Esophagus squamous epithelium (tissue), 4 donors: ENCODE measurements around the gene MCC.

Experiments
- POLR2A ChIP-seq, 4 donors: fragments of 450-650 bp; IDR thresholded peaks; one replicate each; pipeline ENCODE4 v1.6.1; 2017; ENCODE audit warnings: antibody characterized with exemption in 4 of 4, mild to moderate bottlenecking in 4 of 4, moderate library complexity in 3 of 4
- TF ChIP-seq, protein P1 (sequence below), 6 experiments: fragments of 450-650 bp in 4 of 6; fragments of 200-600 bp in 2 of 6; sonication (generic) in 2 of 6; IDR thresholded peaks; one replicate each; pipeline ENCODE4 v1.5.1; 2016 to 2019; ENCODE audit warnings: antibody characterized with exemption in 6 of 6, mild to moderate bottlenecking in 4 of 6, moderate library complexity in 4 of 6

DNA sequence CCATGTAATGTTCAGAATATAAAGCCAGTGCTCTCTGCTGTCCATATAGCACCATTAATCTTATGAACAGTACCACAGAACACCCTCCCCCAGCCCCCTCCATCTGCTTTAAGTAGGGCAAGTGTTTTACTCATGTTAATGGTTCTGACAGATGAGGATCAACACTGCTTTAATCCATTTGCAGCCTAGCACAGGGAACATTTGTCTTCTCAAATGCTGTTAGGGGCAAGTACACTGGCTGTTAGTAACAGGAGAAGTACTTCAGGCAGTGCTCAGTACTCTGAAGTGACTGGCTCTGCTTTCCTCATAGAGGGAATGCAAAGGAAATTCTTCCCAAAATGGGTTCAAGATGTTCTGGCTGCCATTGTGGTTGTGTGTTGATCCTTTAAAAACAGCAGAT lies 309.1 kb downstream of the MCC start:
- TF ChIP-seq, protein P1, sequence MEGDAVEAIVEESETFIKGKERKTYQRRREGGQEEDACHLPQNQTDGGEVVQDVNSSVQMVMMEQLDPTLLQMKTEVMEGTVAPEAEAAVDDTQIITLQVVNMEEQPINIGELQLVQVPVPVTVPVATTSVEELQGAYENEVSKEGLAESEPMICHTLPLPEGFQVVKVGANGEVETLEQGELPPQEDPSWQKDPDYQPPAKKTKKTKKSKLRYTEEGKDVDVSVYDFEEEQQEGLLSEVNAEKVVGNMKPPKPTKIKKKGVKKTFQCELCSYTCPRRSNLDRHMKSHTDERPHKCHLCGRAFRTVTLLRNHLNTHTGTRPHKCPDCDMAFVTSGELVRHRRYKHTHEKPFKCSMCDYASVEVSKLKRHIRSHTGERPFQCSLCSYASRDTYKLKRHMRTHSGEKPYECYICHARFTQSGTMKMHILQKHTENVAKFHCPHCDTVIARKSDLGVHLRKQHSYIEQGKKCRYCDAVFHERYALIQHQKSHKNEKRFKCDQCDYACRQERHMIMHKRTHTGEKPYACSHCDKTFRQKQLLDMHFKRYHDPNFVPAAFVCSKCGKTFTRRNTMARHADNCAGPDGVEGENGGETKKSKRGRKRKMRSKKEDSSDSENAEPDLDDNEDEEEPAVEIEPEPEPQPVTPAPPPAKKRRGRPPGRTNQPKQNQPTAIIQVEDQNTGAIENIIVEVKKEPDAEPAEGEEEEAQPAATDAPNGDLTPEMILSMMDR (IDR thresholded peaks at IDR 0.05) = no peak
- TF ChIP-seq POLR2A (IDR thresholded peaks at IDR 0.05) = no peak
